ENCODE measurements around the gene MSRB3.

- TF ChIP-seq CTCF (IDR thresholded peaks at IDR 0.05), result peak in 3 of 6 experiments; percentile 32 to 45 (median 36)
- no peak for TF ChIP-seq POLR2A (IDR thresholded peaks at IDR 0.05)
- no peak for TF ChIP-seq EP300 (IDR thresholded peaks at IDR 0.05)
- no peak for TF ChIP-seq POLR2AphosphoS5 (IDR thresholded peaks at IDR 0.05)
Measured at GRCh38 chr12:65306366-65307168, 28.1 kb downstream of the MSRB3 start.
